Activated CD8-positive, alpha-beta memory T cell treated with anti-CD3 and anti-CD28 coated beads, Interleukin-2, amount 50 U/mL, for 24 hours (primary cell): ENCODE results near the gene LRP1B.

ENCODE experiments used
- DNase-seq: peaks from one replicate; pipeline ENCODE4 v3.0.0-alpha.2; 2020; ENCODE audit errors: extremely low read depth

The LRP1B gene

GRCh38 chr2:141676139-141676538 is 454.7 kb downstream of the LRP1B start:
- DNase-seq: no peak

GRCh38 chr2:141666191-141666590 is 464.6 kb downstream of the LRP1B start:
- no peak for DNase-seq

GRCh38 chr2:141660232-141660631 is 470.6 kb downstream of the LRP1B start:
- no peak for DNase-seq

- DNase-seq: no peak
Measured at GRCh38 chr2:141654311-141654710, 476.5 kb downstream of the LRP1B start.

GRCh38 chr2:141653184-141653583 is 477.6 kb downstream of the LRP1B start:
- no peak for DNase-seq

- no peak for DNase-seq
Measured at GRCh38 chr2:141652308-141652707, 478.5 kb downstream of the LRP1B start.

GRCh38 chr2:141647353-141647752 is 483.5 kb downstream of the LRP1B start:
- DNase-seq: no peak

- DNase-seq: no peak
Measured at GRCh38 chr2:141641462-141641861, 489.4 kb downstream of the LRP1B start.

GRCh38 chr2:141639809-141640208 is 491.0 kb downstream of the LRP1B start:
- no peak for DNase-seq

GRCh38 chr2:141633132-141633531 is 497.7 kb downstream of the LRP1B start:
- DNase-seq: no peak

- DNase-seq: no peak
Measured at GRCh38 chr2:141630407-141630930, 500.3 kb downstream of the LRP1B start.

GRCh38 chr2:141620372-141620771 is 510.4 kb downstream of the LRP1B start:
- DNase-seq: no peak

GRCh38 chr2:141618457-141618856 is 512.4 kb downstream of the LRP1B start:
- no peak for DNase-seq

- no peak for DNase-seq
Measured at GRCh38 chr2:141611981-141612380, 518.8 kb downstream of the LRP1B start.

GRCh38 chr2:141611176-141611571 is 519.6 kb downstream of the LRP1B start:
- no peak for DNase-seq

GRCh38 chr2:141610564-141611175 is 520.1 kb downstream of the LRP1B start:
- DNase-seq: no peak

- no peak for DNase-seq
Measured at GRCh38 chr2:141605163-141605562, 525.7 kb downstream of the LRP1B start.

- DNase-seq: no peak
Measured at GRCh38 chr2:141601511-141602152, 529.2 kb downstream of the LRP1B start.

GRCh38 chr2:141599721-141600120 is 531.1 kb downstream of the LRP1B start:
- no peak for DNase-seq

GRCh38 chr2:141598982-141599381 is 531.8 kb downstream of the LRP1B start:
- DNase-seq: no peak

- no peak for DNase-seq
Measured at GRCh38 chr2:141595316-141595920, 535.4 kb downstream of the LRP1B start.

- no peak for DNase-seq
Measured at GRCh38 chr2:141591787-141592186, 539.0 kb downstream of the LRP1B start.

- no peak for DNase-seq
Measured at GRCh38 chr2:141590620-141591019, 540.2 kb downstream of the LRP1B start.
